OCI-LY1 (cell line): Measurements from ENCODE around the gene TMEM119.

Experiments
- EZH2 ChIP-seq: fragments of 200-600 bp; sonication (generic), shearing (Covaris generic); IDR thresholded peaks from 2 replicates; pipeline ENCODE4 v1.8.0; 2017; ENCODE audit warnings: borderline replicate concordance, mixed run types, mild to moderate bottlenecking, antibody characterized with exemption, low read length, moderate library complexity, mixed read lengths
- TF ChIP-seq, protein P1 (sequence below): fragments of 200-600 bp; sonication (generic), shearing (Covaris generic); IDR thresholded peaks from 2 replicates; pipeline ENCODE4 v1.5.1; 2017; ENCODE audit warnings: mild to moderate bottlenecking, antibody characterized with exemption, low read length, moderate library complexity, mixed read lengths

DNA sequence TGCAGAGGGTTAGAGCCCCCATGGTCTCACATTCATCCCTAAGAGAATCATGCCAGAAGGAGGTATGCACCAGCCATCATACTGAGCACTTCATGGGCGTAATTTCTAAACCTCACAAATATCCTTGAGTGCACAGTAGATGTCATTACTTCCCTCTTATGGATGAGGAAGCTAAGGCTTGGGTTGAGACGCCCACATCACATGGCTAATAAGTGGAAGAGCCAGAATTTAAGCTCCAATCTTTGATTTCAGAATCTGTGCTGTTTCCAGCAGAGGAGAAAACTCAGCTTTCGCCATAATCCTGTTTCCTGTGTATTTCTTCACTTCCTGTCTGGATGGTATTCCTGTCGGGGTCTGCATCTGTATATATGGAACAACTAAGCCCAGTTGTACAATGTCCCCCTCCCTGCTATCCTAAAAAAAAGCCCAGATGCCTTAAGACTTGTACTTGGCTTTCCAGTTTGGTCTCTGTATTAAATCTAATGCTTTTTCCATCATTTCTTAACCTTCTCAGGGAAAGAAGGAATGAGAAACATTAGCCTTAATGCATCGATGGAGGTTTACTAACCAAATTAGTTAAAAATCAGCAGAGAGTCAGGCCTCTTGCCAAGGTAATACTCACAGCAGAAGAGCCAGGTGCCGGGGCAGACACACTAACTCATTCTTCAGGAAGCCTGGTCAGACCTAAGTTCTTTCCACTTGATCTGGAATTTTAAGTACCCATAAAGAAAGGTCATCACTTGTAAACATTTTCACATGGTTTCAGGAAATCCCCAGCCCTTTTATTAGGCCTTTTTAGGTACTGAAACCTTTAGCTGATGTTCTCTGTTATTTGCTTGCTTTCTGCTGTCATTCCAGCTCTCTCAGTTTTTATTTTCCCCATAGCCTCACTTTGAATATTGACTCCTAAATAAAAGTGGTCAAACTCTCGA is 30.2 kb downstream of the TMEM119 start:
- TF ChIP-seq, protein P1, sequence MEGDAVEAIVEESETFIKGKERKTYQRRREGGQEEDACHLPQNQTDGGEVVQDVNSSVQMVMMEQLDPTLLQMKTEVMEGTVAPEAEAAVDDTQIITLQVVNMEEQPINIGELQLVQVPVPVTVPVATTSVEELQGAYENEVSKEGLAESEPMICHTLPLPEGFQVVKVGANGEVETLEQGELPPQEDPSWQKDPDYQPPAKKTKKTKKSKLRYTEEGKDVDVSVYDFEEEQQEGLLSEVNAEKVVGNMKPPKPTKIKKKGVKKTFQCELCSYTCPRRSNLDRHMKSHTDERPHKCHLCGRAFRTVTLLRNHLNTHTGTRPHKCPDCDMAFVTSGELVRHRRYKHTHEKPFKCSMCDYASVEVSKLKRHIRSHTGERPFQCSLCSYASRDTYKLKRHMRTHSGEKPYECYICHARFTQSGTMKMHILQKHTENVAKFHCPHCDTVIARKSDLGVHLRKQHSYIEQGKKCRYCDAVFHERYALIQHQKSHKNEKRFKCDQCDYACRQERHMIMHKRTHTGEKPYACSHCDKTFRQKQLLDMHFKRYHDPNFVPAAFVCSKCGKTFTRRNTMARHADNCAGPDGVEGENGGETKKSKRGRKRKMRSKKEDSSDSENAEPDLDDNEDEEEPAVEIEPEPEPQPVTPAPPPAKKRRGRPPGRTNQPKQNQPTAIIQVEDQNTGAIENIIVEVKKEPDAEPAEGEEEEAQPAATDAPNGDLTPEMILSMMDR: no peak
- no peak for TF ChIP-seq EZH2
